Glutamatergic neuron (in vitro differentiated cells): ENCODE data around the gene POLN. TPM values are rescaled to one million over a fixed set of nuclear protein-coding genes. Genes with fewer than 3 reads are reported as not detected.

Experiments
- DNase-seq: peaks from one replicate; pipeline ENCODE4 v3.0.0; 2022
- H3K27ac Mint-ChIP-seq: one replicate; pipeline ENCODE4 v1.8.0; 2020; ENCODE audit warnings: mild to moderate bottlenecking, mixed read lengths, inconsistent platforms; ENCODE audit not compliant: unreplicated experiment
- H3K27me3 Mint-ChIP-seq: one replicate; pipeline ENCODE4 v1.8.0; 2020; ENCODE audit warnings: mild to moderate bottlenecking, moderate library complexity, mixed read lengths, inconsistent platforms; ENCODE audit not compliant: unreplicated experiment
- H3K36me3 Mint-ChIP-seq: one replicate; pipeline ENCODE4 v1.8.0; 2020; ENCODE audit warnings: mild to moderate bottlenecking, mixed read lengths, inconsistent platforms; ENCODE audit not compliant: unreplicated experiment
- H3K4me1 Mint-ChIP-seq: one replicate; pipeline ENCODE4 v1.8.0; 2020; ENCODE audit warnings: mild to moderate bottlenecking, low read depth, mixed read lengths, inconsistent platforms; ENCODE audit not compliant: unreplicated experiment
- H3K4me3 Mint-ChIP-seq: one replicate; pipeline ENCODE4 v1.8.0; 2020; ENCODE audit warnings: mild to moderate bottlenecking, mixed read lengths, inconsistent platforms; ENCODE audit not compliant: unreplicated experiment
- H3K9me3 Mint-ChIP-seq: one replicate; pipeline ENCODE4 v1.8.0; 2020; ENCODE audit warnings: mild to moderate bottlenecking, moderate library complexity, mixed read lengths, inconsistent platforms; ENCODE audit not compliant: unreplicated experiment
- CTCF ChIP-seq: fragments of 200-600 bp; sonication (generic); IDR thresholded peaks from one replicate; pipeline ENCODE4 v1.5.0; 2021; ENCODE audit not compliant: partially characterized antibody, unreplicated experiment
- total RNA-seq: library from RNA; stranded (reverse); fragmentation: NEBNext Ultra II Directional; extraction: Animal tissue kit (Norgen Biotek cat#: 25700); gene quantifications from one replicate; pipeline ENCODE4 v1.2.1, GENCODE V29; 2021; ENCODE audit not compliant: unreplicated experiment

The POLN gene
- total RNA-seq, 1 donor from 2014 or later = 6.8 TPM

DNA sequence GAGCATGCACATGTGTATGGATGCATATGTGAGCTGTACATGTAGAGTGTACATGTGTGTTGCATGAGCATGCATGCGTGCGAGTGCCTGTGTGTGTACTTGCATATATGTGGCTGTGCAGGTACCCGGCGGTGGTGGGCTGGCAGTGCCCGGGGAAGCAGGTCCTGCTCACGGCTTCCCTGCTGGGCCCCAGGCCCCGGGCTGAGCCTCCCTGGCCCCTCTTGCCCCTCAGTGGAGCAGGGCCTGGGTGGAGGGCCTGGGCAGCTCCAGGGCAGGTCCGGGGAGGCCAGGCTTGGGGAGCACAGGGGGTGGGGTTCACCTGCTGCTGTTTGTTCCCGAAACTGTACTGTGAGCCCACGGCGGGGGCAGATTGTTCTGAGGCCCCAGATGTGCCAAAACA is 173.4 kb downstream of the POLN start:
- no peak for DNase-seq
- peaks cover 6% of the 10 kb centered on the region for H3K9me3 Mint-ChIP-seq
- no peaks in the 10 kb centered on the region for H3K4me1 Mint-ChIP-seq
- H3K27ac Mint-ChIP-seq = peak overlapping the region; percentile 9
- no peaks in the 10 kb centered on the region for H3K36me3 Mint-ChIP-seq
- no peak for TF ChIP-seq CTCF
- H3K27me3 Mint-ChIP-seq = peaks cover 4% of the 10 kb centered on the region
- H3K4me3 Mint-ChIP-seq = no peak overlapping the region

DNA sequence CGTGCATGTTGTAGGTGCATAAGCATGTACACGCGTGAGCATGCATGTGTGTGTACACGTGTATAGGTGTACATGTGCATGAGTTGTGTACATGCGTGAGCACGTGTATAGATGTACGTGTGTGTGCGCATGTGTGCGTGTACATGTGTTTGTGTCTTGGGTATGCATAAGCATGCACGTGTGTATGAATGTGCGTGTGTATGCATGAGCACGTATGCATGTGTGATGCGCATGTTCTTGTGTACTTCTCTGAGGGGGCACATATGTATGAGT is 173.8 kb downstream of the POLN start:
- Mint-ChIP-seq H3K9me3 (peaks cover 6% of the 10 kb centered on the region), H3K27me3 (peaks cover 4% of the 10 kb centered on the region), H3K4me3 (no peak overlapping the region), H3K4me1 (no peaks in the 10 kb centered on the region), H3K27ac (peak overlapping the region; percentile 9), H3K36me3 (no peaks in the 10 kb centered on the region)
- no peak for DNase-seq
- no peak for TF ChIP-seq CTCF

DNA sequence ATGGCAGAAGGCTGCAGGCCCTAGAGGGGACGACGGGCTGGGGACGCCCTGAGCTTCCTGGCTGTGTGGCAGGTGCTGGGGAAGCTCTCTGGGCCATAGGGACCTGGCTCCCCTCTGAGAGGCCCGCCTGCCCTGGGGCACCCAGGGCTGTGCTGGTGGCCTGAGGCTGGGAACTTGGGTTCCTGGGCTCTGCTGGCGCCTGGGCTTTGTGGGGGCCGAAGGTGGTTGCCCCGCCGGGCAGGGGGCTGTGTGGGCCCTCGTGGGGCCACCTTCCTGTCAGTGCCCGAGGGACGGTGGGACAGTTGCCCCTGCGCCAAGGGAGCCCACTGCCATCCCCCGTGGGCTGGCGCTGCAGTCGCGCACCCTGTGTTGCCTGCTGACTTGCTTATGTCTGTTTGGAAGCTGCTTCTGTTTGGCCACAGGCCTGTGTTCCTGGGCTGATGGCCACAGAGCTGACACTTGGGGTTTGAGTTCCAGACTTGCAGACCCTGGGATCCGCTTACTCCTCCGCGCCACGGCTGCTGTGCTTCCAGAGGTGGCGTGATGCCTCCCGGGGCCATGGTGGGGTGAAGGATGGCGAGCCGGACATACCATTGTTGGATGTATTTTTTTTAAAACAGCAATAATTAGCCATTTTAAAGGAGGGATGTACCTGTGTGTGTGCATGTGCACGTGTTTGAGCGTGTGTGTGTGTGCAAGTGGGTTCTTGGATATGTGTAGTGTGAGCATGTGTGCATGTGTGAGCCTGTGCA is 174.3 kb downstream of the POLN start:
- H3K4me3 Mint-ChIP-seq = no peak overlapping the region

GRCh38 chr4:2066571-2067445 is 175.1 kb downstream of the POLN start:
- Mint-ChIP-seq H3K27ac (no peak overlapping the region), H3K27me3 (peaks cover 6% of the 10 kb centered on the region), H3K4me1 (no peaks in the 10 kb centered on the region), H3K4me3 (no peak overlapping the region), H3K9me3 (peaks cover 6% of the 10 kb centered on the region), H3K36me3 (no peaks in the 10 kb centered on the region)
- DNase-seq = peak; percentile 13
- no peak for TF ChIP-seq CTCF

More for the DNA sequence above, 174.3 kb downstream of the POLN start:
- Mint-ChIP-seq H3K27me3 (peaks cover 4% of the 10 kb centered on the region), H3K4me1 (no peaks in the 10 kb centered on the region), H3K27ac (no peak overlapping the region), H3K36me3 (no peaks in the 10 kb centered on the region), H3K9me3 (peaks cover 6% of the 10 kb centered on the region)
- DNase-seq = peak; percentile 12
- TF ChIP-seq CTCF = no peak
